HG02870 (cell line): ENCODE results near the gene CGREF1.
"Not testable (repeated sequence)": the region's sequence is repeated elsewhere in the genome, so short reads cannot be mapped to it uniquely, and the experiment has no call there.

Experiments used
- ATAC-seq: cut with Tn5 transposase; IDR thresholded peaks from one replicate; pipeline ENCODE4 v1.9.1; 2021; ENCODE audit warnings: mild to moderate bottlenecking, moderate library complexity; ENCODE audit not compliant: unreplicated experiment

The CGREF1 gene

GRCh38 chr2:27076323-27076722 lies 42.6 kb downstream of the CGREF1 start:
- ATAC-seq: no peak

GRCh38 chr2:27075566-27075871 lies 43.4 kb downstream of the CGREF1 start:
- not testable (repeated sequence) for ATAC-seq

GRCh38 chr2:27074738-27075565 lies 44.0 kb downstream of the CGREF1 start:
- no peak for ATAC-seq

- no peak for ATAC-seq
Measured at GRCh38 chr2:27073782-27074181, 45.1 kb downstream of the CGREF1 start.

- no peak for ATAC-seq
Measured at GRCh38 chr2:27072920-27073319, 46.0 kb downstream of the CGREF1 start.

GRCh38 chr2:27071990-27072830 lies 46.7 kb downstream of the CGREF1 start:
- ATAC-seq: peak; percentile 15

GRCh38 chr2:27071277-27071989 lies 47.5 kb downstream of the CGREF1 start, which contains the start of gene OST4:
OST4 (minus strand) TSS chr2:27071654.
- peak; percentile 81 for ATAC-seq

- no peak for ATAC-seq
Measured at GRCh38 chr2:27070653-27071276, 48.2 kb downstream of the CGREF1 start.

GRCh38 chr2:27069961-27070618 lies 48.8 kb downstream of the CGREF1 start:
- ATAC-seq: no peak

- ATAC-seq: no peak
Measured at GRCh38 chr2:27069436-27069835, 49.5 kb downstream of the CGREF1 start.

GRCh38 chr2:27067385-27067784 lies 51.5 kb downstream of the CGREF1 start:
- ATAC-seq: no peak

GRCh38 chr2:27065128-27065527 lies 53.8 kb downstream of the CGREF1 start:
- ATAC-seq: no peak

GRCh38 chr2:27060323-27060722 lies 58.6 kb downstream of the CGREF1 start:
- no peak for ATAC-seq

- ATAC-seq: no peak
Measured at GRCh38 chr2:27059141-27059820, 59.6 kb downstream of the CGREF1 start.

GRCh38 chr2:27058210-27058609 lies 60.7 kb downstream of the CGREF1 start:
- ATAC-seq: no peak

- no peak for ATAC-seq
Measured at GRCh38 chr2:27057184-27057583, 61.7 kb downstream of the CGREF1 start.

GRCh38 chr2:27054721-27055120 lies 64.2 kb downstream of the CGREF1 start:
- no peak for ATAC-seq

GRCh38 chr2:27053776-27054175 lies 65.2 kb downstream of the CGREF1 start:
- ATAC-seq: no peak

- ATAC-seq: no peak
Measured at GRCh38 chr2:27053321-27053720, 65.6 kb downstream of the CGREF1 start.
